Measurements from ENCODE around the gene RAB12. TPM values are rescaled to one million over a fixed set of nuclear protein-coding genes. Genes with fewer than 3 reads are reported as not detected.

Gene RAB12
- total RNA-seq, 1 experiment from 2014 or later, result 51.3 TPM

DNA sequence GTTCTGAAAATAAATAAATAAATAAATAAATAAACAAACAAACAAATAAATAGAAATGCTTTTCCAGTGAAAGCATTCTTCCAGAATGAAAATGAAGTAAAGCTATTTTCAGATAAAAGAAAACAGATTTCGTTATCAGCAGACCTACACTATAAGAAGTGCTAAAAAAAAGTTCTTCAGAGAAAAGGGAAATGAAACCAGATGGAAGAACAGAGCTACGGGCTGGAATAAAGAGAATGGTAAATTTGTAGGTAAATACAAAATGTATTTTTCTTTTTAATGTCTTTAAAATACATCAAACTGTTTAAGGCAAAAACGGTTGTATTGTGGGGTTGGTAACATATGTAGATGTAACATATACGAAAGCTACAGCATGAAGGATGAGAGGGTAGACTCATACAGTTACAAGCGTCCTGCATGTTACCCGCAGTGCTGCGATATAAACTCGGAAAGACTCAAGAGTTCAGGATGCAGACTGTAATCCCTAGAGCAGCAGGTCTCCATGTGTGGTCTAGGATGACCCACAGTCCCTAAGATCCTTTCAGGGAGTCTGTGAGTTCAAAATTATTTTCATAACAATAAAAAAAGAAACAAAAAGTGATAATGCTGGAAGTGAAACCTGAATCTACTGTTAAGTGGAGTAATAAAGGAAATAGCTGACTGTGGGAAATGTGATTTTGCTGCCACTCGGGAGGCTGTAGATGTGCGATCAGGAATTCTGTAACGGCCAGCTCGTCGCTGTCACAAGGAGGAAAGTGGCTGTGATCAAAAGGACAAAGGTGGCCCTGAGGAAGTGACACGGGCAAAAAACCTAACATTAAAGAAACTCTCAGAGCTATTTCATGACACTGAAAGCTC lies 5.3 kb upstream of the RAB12 start:
- Mint-ChIP-seq H3K27me3 (ENCODE audit: low read depth) (peaks cover 18% of the 10 kb centered on the region), H3K4me3 (no peak overlapping the region), H3K36me3 (ENCODE audit: insufficient read depth in 1 of 3, low read depth in 3 of 3) (no peaks in the 10 kb centered on the region), H3K9me3 (no peaks in the 10 kb centered on the region; a peak in 1 of 5 replicates), H3K27ac (no peak overlapping the region; a peak in 1 of 7 replicates), H3K4me1 (peaks cover 15 to 20% of the 10 kb centered on the region in 2 experiments)
- Histone ChIP-seq H2BK15ac (ENCODE audit: low read depth, low read length) (no peak overlapping the region), H3K56ac (ENCODE audit: insufficient read length, low read depth, low read length) (no peak overlapping the region), H3K4ac (ENCODE audit: low read depth, low read length) (no peak overlapping the region), H3T11ph (ENCODE audit: low read length) (no peak overlapping the region), H3K79me2 (ENCODE audit: insufficient read depth, low read length) (no peaks in the 10 kb centered on the region), H3K27ac (ENCODE audit: insufficient read length, low read depth, low read length) (no peak overlapping the region), H2BK5ac (ENCODE audit: insufficient read length, low read length) (no peak overlapping the region), H3K23me2 (ENCODE audit: insufficient read length, low read depth, low read length, poor library complexity, severe bottlenecking) (peaks cover 4% of the 10 kb centered on the region), H3K9me3 (ENCODE audit: control insufficient read depth, low read depth, low read length) (no peaks in the 10 kb centered on the region), H2AK5ac (ENCODE audit: insufficient read length, low read length) (no peak overlapping the region), H3K23ac (ENCODE audit: insufficient read length, low read depth, low read length) (no peak overlapping the region), H2BK12ac (ENCODE audit: insufficient read length, low read depth, low read length) (no peak overlapping the region), H3K79me1 (ENCODE audit: insufficient read depth, low read depth, low read length, poor library complexity, severe bottlenecking) (no peaks in the 10 kb centered on the region), H3K27me3 (ENCODE audit: insufficient read depth, low read length) (no peaks in the 10 kb centered on the region), H3K18ac (ENCODE audit: insufficient read length, low read depth, low read length) (no peak overlapping the region), H4K8ac (replicated peaks; ENCODE audit: insufficient read length, low read depth, low read length) (no peak overlapping the region), H3K14ac (ENCODE audit: insufficient read depth, low read length) (no peak overlapping the region), H4K20me1 (ENCODE audit: control insufficient read depth, insufficient read depth, insufficient read length) (no peaks in the 10 kb centered on the region), H2BK20ac (ENCODE audit: low read depth, low read length, poor library complexity, severe bottlenecking) (no peak overlapping the region), H2AFZ (ENCODE audit: low read length) (no peak overlapping the region), H4K5ac (ENCODE audit: insufficient read length, low read depth, low read length) (no peak overlapping the region), H3K9ac (ENCODE audit: extremely low read depth, insufficient read length, low read length) (no peak overlapping the region), H3K4me2 (ENCODE audit: insufficient read depth, insufficient read length, low read length) (no peak overlapping the region), H3K4me1 (ENCODE audit: insufficient read depth, low read length) (no peaks in the 10 kb centered on the region), H4K91ac (ENCODE audit: insufficient read length, low read depth, low read length) (no peak overlapping the region), H2BK120ac (ENCODE audit: low read depth, low read length, poor library complexity, severe bottlenecking) (no peak overlapping the region)
- DNase-seq, result no peak
- TF ChIP-seq, protein P1, sequence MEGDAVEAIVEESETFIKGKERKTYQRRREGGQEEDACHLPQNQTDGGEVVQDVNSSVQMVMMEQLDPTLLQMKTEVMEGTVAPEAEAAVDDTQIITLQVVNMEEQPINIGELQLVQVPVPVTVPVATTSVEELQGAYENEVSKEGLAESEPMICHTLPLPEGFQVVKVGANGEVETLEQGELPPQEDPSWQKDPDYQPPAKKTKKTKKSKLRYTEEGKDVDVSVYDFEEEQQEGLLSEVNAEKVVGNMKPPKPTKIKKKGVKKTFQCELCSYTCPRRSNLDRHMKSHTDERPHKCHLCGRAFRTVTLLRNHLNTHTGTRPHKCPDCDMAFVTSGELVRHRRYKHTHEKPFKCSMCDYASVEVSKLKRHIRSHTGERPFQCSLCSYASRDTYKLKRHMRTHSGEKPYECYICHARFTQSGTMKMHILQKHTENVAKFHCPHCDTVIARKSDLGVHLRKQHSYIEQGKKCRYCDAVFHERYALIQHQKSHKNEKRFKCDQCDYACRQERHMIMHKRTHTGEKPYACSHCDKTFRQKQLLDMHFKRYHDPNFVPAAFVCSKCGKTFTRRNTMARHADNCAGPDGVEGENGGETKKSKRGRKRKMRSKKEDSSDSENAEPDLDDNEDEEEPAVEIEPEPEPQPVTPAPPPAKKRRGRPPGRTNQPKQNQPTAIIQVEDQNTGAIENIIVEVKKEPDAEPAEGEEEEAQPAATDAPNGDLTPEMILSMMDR (conservative IDR thresholded peaks at IDR 0.05), result no peak
- WGBS (ENCODE audit: extremely low coverage, insufficient read length, low lambda C conversion rate), result no CpG with 5 or more reads among the region's 14 CpGs
